NCI-H748 (cell line): ENCODE measurements around the gene PCSK6.
"Not testable (repeated sequence)": the region's sequence is repeated elsewhere in the genome, so short reads cannot be mapped to it uniquely, and the experiment has no call there.

Experiments used
- DNase-seq: peaks from one replicate; lab custom pipeline; 2025; ENCODE audit not compliant: unreplicated experiment; lab: John Stamatoyannopoulos, UW

The PCSK6 gene

DNA sequence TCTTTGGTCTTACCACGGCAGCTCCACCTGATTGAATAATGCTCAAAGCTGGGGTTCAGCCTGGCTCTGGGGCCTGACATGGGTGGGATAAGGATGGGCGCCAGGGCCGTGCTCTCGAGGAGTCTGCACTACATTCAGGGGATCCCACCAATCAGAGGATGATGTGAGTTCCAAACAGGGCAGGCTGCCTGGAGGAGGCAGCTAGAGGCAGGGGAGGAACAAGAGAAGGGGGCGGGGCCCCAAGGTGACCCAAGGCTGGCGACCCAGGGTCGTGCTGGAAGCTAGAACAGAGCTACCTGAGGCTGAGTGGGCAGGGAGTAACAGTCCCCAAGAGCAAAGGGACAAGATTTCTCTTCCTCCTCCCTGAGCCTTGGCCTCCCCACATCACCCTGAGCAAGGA, 56.1 kb downstream of the PCSK6 start:
- DNase-seq = no peak

DNA sequence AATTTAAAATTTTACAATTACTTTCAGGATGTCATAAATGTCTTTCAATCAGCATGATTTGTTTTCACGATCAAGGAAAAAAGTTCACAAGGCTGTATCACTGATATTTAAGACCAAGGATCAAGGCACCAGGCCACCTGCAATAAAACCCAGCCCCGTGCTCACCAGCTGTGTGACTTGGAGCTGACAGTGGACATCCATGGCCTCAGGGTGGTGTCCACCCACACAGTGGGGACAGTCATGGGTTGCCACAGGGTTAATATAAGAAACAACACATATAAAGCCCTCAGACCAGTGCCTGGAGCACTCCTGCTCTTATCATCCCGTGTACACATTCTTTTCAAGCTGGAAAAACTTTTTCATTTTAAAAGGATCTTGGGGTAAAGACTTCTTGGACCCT, 56.5 kb downstream of the PCSK6 start:
- DNase-seq = no peak

GRCh38 chr15:101431748-101432147, 57.8 kb downstream of the PCSK6 start:
- no peak for DNase-seq

GRCh38 chr15:101431301-101431700, 58.2 kb downstream of the PCSK6 start:
- DNase-seq = no peak

DNA sequence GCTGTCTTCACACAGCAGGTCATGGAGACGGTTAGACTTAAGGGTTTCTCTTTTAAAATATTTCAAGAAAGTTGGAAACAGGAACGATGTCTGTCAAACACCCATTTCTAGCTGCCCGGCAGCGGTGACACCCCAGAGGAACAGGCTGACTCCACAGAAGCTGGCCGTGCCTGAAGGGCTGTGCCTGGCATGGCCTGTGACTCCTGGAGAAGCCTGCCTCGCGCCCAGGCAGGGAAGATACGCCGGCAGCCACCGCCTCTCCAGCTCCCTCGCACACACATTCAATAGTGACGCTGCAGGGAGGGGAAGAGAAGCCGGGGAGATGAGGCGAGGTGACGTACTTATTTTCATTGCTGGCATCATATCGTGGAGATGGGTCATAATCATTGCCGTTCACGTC, 59.9 kb downstream of the PCSK6 start:
- DNase-seq = no peak

- DNase-seq = no peak
These were observed 60.3 kb downstream of the PCSK6 start for GRCh38 chr15:101429191-101429590.

DNA sequence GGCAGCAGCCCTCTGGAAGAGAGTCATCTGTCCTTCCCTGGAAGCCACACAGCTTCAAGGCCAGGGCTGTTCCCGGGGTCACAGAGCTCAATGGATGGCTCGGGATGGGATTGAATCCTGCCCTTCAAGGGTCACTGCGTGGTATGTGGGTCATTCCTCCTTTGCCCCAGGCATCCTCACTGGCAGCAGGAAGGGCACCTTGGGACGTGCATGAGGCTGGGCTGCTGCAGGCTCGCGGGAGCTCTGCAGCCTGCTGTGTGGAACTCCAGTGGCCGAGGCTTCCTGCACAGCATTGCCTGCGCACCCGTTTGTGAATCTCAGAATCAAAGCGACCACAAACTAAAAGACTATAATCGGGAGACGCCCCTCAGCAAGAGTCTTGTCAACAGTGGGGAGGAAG, 60.7 kb downstream of the PCSK6 start:
- no peak for DNase-seq

DNA sequence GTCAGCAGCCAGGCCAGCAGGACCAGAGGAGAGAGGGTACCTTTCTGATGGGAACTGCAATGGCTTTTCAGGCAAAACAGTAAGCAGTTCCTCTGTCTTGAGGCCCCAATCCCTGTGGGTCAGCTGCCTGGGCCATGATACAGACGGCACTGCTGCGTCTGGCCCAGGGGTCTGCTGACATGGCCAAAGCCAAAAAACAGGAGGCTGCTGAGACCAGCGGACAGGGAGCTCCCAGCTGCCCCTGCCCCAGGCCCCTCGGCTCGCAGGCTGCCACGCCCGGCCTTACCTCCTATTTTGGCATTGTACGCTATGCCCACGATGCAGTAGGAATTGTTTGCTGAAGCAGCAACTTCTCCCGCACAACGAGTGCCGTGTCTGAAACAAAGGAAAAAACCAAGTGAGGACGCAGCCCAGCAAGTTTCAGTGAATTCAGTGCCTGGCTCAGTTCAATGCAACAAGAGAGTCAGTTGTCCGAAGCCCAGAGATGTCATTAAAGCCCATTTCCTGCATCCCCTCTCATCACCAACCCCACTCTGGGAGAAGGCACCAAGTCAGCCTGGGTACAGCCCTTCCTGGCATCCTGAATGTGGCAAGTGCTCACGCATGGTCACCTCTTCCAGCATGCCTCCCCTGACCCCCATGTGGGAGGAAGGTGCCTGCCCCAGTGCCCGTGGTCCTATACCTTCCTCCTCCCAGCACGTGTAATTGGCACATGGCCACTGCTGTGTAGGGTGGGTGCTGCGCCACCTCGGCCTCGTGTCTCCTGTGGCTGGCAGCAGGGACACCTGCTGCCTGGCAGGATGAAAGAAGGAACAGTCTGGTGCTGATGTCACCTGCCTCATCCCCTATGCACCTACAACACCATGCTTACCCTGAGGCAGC, 61.7 kb downstream of the PCSK6 start:
- no peak for DNase-seq

DNA sequence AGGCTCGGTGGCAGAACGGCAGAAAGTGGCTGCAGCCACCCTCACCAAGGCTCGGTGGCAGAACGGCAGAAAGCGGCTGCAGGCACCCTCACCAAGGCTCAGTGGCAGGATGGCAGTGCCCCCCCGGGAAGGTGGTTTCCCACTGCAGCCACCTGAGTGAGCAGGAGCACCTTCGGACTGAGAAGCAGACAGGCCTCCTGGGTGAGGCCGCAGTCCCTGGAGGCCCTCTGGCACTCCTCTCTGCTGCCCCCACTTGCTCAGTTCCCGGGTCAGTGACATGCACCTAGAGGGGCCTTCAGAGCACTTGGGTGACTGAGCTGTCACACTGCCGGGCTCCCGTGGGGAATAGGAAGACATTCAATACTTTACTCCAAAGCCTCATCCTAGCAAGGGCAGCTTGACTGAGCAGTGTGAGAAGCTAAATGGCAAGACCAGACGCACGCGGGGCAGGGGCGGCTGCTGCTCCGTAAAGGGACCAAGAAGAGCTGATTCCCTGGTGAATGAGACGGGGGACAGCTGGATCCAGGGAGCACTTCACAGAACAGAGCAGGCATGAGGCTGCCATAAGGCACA, 62.7 kb downstream of the PCSK6 start:
- no peak for DNase-seq

DNA sequence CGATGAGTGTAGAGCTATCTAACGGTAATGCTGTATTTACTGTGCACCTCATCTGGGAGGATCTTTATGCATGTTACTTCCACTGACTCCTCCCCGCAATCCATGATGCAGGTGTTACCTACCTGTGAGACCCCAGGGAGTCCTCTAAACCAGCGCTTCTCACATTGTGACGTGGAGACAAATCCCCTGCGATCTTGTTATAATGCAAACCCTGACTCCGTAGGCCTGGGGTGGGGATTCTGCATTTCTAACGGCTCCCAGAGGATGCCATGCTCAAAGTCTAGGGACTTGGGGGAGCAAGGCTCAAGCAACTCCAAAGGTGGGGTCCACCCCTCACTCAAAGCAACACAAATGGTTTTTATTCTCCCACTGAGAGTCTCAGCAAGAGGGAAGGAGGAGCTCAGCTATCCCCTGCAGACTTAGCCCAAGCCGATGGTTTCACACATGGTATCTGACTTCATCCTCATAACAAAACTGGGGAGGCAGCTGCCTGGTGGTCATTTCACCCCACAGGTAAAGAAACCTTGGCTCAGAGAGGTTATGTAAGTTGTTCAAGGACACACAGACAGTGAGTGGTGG, 63.6 kb downstream of the PCSK6 start:
- no peak for DNase-seq

DNA sequence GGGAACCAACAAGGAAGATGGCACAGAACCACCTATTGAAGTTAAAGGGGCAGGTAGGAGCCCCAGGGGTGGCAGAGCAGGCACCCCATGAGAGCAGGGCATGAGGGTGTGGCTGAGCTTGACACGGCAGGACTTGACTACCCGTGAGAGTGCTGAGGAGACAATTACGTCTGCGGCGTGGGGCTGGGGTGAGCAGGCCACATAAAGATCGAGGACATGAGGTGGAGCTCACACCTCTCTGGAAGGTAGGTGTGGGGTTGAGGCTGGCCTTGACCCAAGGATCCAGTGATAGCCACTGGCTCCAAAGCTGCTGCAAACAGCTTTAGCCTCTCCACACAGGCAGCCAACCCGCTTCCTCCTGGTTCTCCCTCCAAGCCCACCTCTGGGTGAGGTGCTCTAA, 64.5 kb downstream of the PCSK6 start:
- DNase-seq = no peak

GRCh38 chr15:101420232-101420631, 69.3 kb downstream of the PCSK6 start:
- DNase-seq = no peak

DNA sequence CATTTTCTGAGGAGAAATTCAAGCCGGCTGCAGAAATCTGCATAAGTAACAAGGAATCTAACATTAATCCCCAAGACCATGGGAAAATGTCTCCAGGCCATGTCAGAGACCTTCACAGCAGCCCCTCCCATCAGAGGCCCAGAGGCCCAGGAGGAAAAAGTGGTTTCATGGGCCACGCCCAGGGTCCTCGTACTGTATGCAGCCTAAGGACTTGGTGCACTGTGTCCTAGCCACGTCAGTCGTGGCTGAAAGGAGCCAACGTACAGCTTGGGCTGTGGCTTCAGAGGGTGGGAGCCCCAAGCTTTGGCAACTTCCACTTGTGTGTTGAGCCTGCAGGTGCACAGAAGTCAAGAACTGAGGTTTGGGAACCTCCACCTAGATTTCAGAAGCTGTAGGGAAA, 73.0 kb downstream of the PCSK6 start:
- DNase-seq = not testable (repeated sequence)

GRCh38 chr15:101413239-101413638, 76.3 kb downstream of the PCSK6 start:
- no peak for DNase-seq

DNA sequence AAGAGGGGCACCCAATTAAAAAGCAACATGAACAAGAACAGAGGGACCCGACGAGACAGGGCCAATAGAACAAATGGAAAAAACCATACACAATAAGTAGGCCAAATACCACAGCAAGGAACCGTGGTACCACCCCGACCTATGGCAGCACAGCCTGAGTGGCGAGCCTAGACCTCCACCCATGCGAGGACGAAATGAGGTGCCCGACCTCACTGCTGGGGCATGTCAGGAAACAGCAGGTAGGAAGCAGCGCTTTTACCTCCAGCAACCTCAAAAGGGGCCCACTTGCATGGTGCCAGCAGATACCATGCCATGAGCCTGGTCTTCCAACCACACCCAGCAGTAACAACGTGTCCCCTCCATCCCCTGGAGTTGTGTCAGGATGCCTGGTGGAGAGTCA, 77.9 kb downstream of the PCSK6 start:
- no peak for DNase-seq

GRCh38 chr15:101411085-101411484, 78.4 kb downstream of the PCSK6 start:
- DNase-seq = no peak

- DNase-seq = no peak
These were observed 78.9 kb downstream of the PCSK6 start for GRCh38 chr15:101410612-101411011.

GRCh38 chr15:101409621-101410020, 79.9 kb downstream of the PCSK6 start:
- no peak for DNase-seq

GRCh38 chr15:101407966-101408775, 81.3 kb downstream of the PCSK6 start:
- DNase-seq = no peak

DNA sequence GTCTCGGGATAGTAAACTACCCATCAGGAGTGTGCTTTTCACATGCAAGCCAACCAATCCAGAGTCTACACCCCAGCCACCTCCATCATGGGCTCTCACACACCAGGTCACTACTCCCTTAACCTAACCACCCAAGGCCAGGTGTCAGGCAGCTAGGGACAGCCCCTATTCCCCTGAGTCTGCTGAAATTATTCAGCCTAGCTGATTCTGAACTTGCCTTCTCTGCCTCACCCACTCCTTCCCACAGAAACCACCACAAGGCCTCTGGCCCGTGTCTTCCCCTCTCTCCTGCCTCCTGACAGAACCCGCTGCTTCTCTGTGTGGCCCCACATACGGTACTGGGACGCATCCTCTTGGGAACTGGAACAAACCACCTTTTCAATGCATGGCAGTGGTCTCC, 82.1 kb downstream of the PCSK6 start:
- no peak for DNase-seq

GRCh38 chr15:101406526-101407195, 82.8 kb downstream of the PCSK6 start:
- DNase-seq = no peak
